ENCODE measurements around the gene FGF14. TPM values are rescaled to one million over a fixed set of nuclear protein-coding genes. Genes with fewer than 3 reads are reported as not detected.

FGF14 gene
- total RNA-seq, 1 donor from 2014 or later, result not detected

DNA sequence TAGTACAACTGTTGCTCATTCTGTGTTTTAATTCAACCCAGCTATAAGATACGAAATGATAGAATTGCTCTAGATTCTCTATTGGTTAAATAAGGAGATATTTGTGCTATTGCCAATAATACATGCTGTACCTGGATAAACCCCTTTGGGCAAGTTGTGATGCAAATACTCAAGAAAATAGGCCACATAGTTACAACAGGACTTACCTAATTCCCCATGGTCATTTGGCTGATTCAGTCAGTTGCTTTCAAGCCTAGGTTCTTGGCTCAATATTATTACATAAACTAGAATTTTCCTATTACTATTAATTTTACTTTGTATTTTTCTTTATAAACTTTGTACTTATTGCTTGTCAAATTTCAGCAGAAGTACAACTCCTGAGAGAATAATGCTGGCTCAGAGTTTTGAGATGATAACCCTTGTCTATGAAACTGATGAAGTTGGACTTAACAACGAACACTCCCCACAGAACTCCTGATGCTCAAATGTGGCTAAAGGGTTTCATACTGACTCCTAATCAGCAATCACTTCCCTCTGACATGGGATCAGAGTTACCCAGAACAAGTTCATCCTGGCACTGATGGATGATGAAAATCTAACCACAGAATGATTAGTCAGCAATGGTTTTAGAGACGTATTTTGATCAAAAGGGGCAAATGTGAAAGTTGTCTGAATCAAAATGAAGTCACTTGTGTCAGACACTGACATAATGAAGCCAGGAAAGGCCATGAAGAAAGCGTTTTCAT is 728.3 kb downstream of the FGF14 start:
- Histone ChIP-seq H3K36me3 (no peaks in the 10 kb centered on the region), H3K9me3 (no peaks in the 10 kb centered on the region), H3K27me3 (no peaks in the 10 kb centered on the region), H3K4me3 (no peak overlapping the region), H3K27ac (no peak overlapping the region), H3K4me1 (no peaks in the 10 kb centered on the region)
- no peak for DNase-seq (ENCODE audit: low spot score in 2 of 2)
- TF ChIP-seq, protein P1, sequence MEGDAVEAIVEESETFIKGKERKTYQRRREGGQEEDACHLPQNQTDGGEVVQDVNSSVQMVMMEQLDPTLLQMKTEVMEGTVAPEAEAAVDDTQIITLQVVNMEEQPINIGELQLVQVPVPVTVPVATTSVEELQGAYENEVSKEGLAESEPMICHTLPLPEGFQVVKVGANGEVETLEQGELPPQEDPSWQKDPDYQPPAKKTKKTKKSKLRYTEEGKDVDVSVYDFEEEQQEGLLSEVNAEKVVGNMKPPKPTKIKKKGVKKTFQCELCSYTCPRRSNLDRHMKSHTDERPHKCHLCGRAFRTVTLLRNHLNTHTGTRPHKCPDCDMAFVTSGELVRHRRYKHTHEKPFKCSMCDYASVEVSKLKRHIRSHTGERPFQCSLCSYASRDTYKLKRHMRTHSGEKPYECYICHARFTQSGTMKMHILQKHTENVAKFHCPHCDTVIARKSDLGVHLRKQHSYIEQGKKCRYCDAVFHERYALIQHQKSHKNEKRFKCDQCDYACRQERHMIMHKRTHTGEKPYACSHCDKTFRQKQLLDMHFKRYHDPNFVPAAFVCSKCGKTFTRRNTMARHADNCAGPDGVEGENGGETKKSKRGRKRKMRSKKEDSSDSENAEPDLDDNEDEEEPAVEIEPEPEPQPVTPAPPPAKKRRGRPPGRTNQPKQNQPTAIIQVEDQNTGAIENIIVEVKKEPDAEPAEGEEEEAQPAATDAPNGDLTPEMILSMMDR (IDR thresholded peaks at IDR 0.05), result no peak
- intact Hi-C loops (cut with DNase I), result no loop called here

DNA sequence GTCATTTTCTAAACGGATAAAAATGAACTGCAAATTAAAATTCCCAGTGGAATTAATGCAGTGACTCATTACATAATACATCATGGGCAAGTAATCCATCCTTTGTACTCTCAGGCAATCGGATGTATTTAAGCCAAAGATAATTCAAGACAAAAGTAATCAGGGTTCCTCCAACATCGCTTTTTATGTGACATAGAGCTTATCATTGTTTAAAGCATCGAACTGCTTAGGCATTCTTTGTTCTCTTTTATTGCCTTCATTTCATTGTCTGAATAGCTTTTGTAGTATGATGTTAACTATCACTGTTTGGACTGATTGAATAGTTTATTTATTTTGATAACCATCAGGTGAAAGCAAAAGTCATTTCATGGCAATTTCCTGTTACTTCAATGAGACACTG is 740.0 kb downstream of the FGF14 start:
- Histone ChIP-seq H3K4me1 (no peaks in the 10 kb centered on the region), H3K9me3 (no peaks in the 10 kb centered on the region), H3K36me3 (no peaks in the 10 kb centered on the region), H3K27me3 (no peaks in the 10 kb centered on the region), H3K4me3 (no peak overlapping the region), H3K27ac (no peak overlapping the region)
- TF ChIP-seq, protein P1 (IDR thresholded peaks at IDR 0.05), result no peak
- intact Hi-C loops (cut with DNase I), result no loop called here
- no peak for DNase-seq (ENCODE audit: low spot score in 2 of 2)

Other genes with a start within 250 kb of the FGF14 start
- 21.4 TPM for gene TPP2, start 194.9 kb upstream of the FGF14 start, total RNA-seq

All from ascending aorta (tissue), 2 donors.